KG1 (cell line): ENCODE measurements around the gene KIF21B.
A peak's percentile ranks its signal among the peaks of the same experiment; 100 is the strongest.

Source experiments
- DNase-seq: peaks from one replicate; lab custom pipeline; 2025; lab: John Stamatoyannopoulos, UW

KIF21B gene, protein sequence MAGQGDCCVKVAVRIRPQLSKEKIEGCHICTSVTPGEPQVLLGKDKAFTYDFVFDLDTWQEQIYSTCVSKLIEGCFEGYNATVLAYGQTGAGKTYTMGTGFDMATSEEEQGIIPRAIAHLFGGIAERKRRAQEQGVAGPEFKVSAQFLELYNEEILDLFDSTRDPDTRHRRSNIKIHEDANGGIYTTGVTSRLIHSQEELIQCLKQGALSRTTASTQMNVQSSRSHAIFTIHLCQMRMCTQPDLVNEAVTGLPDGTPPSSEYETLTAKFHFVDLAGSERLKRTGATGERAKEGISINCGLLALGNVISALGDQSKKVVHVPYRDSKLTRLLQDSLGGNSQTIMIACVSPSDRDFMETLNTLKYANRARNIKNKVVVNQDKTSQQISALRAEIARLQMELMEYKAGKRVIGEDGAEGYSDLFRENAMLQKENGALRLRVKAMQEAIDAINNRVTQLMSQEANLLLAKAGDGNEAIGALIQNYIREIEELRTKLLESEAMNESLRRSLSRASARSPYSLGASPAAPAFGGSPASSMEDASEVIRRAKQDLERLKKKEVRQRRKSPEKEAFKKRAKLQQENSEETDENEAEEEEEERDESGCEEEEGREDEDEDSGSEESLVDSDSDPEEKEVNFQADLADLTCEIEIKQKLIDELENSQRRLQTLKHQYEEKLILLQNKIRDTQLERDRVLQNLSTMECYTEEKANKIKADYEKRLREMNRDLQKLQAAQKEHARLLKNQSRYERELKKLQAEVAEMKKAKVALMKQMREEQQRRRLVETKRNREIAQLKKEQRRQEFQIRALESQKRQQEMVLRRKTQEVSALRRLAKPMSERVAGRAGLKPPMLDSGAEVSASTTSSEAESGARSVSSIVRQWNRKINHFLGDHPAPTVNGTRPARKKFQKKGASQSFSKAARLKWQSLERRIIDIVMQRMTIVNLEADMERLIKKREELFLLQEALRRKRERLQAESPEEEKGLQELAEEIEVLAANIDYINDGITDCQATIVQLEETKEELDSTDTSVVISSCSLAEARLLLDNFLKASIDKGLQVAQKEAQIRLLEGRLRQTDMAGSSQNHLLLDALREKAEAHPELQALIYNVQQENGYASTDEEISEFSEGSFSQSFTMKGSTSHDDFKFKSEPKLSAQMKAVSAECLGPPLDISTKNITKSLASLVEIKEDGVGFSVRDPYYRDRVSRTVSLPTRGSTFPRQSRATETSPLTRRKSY (N-terminal part only)

DNA sequence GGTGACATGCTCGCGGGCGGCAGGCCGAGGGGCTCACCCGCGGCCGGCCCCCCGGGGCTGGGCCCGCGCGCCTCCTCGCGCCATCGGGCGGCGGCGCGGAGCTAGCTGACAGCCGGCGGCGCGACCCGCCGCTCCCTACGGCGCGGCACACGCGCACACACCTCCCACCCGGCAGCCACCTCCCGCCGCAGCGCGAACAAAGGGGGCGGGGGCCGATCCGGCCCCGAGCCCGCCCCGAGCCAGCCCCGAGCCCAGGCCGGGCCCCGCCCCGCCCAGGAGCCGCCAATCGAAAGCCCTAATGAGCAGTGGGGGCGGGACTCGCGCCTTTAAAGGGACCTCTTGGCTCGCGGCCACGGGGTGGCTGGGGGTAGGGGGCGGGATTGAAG is at the start of gene KIF21B:
TSS of gene KIF21B (minus strand) at position 198 of the 386 bp plus-strand sequence. CDS start 331 bp downstream, outside the sequence.
- peak; percentile 79 for DNase-seq

DNA sequence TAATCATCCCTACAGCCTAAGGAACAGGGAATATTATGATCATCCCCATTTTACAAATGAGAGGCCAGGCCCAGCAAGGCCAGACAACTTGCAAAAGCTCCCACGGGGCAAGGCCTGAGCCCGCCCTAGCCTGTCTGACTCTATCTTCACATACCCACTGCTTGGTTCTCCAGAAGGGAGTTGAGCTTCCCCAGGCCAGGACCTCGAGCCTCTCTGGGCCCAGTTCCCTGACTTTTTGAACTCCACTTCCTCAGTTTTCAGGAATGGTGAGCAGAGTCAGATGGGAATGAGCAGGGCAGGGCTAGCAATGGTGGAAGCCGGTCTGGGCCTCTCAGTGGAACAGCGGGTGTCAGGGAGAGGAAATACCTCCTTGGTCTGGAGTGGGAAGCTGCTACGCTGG is 49.4 kb upstream of the KIF21B start:
- DNase-seq = no peak

DNA sequence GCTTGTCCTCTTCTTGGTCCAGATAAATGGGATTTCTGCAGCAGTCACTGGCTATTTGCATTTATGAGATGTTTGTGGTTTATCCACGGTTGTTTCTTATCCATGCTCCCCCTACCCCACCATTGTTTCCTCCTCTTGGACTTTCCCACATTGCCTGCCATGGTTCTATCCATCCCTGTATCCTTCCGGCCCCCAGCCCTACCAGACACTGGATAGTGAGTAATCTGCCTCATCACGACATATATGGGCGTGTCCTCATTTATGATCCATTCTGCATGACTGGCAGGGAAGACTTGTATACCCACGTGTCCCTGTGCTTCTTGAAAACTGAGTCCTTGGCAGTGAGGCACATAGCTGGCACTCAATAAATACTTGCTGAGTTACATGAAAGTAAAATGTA is 48.6 kb upstream of the KIF21B start:
- DNase-seq = no peak

DNA sequence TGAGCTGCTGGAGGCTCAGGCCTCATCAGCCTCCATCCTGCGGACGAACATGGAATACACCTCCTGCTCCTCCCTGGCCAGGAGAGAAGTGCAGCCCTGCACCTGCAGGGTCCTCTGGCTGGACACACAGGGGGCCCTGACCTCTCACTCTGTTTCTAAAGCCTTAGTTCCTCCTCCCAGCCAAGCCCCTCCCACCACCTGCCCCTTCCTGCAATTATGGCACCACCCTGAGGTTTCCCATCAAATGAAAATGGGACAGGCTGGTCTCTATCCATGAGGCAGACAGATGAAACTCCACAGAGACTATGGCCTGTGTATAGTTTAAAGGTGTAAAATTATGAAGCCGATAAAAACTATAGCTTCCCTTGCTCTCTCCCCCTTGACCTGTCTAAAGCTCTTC is 46.1 kb upstream of the KIF21B start:
- DNase-seq = no peak

DNA sequence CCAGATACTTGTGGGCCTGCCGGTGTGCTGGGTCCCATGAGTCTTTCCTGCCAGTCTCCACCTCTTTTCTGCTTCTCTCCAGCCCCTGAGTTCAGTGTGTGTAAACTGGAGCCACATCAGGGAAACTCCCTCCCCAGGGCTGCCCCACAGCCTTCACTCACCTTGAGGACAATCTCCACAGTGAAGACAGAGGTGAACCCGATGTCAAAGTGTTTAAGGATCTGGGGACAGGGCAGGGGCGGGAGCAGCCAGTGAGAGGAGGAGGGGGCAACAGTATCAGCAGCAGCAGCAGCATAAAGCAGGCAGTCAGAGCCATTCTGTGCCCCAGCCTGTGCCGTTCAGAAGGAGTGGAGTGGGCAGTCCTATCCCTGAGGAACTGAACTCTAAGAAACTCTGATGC is 45.5 kb upstream of the KIF21B start:
- DNase-seq = no peak

DNA sequence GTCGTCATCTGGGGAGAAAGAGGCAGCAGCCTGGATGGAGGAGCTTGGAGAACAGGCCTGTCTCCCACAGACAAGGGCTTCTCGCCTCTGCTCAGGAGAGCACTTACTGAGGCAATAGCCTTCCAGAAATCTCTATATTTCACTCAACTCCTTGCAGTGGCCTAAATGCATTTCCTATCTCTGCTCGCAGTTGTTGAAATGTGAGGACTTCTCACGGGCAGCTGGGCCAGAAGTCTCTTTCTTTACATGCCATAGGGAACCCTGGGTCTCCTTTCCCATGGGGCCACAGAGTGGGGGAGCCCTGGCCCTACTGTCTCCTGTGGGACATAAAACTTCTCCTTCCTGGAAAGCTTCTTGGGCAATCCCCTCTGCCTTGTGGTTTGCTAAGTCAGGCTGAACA is 43.5 kb upstream of the KIF21B start:
- DNase-seq = no peak

DNA sequence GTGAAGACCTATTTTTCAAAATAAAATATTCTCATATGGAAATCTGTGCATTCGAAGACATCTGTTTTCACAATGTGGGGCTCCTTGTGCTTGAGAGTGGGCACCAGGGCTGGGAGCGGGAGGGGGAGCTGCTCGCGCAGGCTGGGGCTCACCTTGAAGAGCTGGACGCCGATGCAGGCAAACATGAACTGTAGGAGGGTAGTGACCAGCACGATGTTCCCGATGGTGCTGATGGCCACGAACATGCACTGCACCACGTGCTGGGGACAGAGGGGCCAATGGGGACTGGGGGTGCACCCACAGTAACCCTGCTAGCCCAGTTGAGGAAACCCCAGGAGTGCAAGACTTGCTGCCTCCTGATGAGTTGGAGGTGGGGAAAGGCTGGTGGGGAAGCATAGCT is 42.2 kb upstream of the KIF21B start:
- DNase-seq = no peak

DNA sequence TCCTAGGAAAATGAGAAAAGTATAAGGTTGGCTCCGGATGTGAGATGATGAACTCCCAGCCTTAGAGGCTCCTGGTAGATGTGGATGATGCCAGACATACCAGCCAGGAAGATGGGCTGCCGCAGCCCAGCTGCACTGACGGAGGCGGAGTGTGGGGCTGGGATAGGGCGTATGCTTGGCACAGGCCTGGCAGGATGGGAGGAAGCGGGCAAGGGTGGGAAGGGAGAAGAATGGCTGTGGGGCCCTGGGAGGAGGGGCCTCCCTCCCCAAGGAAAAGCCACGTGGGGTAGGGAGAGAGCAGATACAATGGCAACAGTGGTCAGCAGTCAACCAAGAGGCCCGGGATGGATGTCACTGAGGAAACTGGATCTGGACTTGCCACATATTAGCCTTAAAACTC is 41.3 kb upstream of the KIF21B start:
- DNase-seq = no peak

DNA sequence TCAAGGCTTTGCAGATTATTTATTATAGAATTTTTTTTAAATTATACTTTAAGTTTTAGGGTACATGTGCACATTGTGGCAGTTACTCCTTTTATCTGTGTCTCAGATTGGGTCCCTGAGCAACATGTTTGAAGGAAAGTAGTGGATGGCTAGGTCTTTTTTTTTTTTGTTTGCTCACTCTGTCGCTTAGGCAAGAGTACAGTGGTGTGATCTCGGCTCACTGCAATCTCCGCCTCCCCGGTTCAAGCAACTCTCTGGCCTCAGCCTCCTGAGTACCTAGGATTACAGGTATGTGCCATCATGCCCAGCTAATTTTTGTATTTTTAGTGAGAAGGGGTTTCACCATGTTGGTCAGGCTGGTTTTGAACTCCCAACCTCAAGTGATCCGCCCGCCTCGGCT is 39.6 kb upstream of the KIF21B start:
- no peak for DNase-seq

DNA sequence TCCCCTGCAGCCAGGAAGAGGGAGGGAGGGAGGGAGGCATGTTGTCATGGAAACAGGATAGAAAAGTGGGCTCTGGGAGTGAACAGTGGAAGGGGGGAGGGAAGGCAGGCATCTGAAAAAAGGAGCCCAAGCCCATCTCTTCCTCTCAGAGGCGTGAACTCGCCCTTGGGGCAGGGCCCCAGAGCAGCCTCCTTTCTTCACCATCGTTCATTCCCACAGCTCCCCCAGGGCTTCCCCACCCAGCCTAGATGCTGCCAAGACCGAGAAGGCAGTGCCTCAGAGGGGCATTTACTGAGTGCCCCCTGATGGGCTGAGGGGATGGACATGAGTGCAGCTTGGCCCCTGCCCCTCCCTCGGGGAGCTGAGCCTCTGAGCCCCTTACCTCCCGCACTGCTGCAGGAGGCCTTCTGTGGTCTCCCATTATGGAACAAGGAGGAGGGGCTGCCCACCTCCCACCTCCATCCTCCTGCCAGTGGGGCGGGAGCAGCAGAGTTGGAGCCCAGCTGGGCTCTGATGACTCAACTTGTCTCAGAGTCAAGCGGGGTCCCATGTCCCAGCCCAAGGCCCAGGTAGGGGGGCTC is 39.1 kb upstream of the KIF21B start:
- DNase-seq = no peak

DNA sequence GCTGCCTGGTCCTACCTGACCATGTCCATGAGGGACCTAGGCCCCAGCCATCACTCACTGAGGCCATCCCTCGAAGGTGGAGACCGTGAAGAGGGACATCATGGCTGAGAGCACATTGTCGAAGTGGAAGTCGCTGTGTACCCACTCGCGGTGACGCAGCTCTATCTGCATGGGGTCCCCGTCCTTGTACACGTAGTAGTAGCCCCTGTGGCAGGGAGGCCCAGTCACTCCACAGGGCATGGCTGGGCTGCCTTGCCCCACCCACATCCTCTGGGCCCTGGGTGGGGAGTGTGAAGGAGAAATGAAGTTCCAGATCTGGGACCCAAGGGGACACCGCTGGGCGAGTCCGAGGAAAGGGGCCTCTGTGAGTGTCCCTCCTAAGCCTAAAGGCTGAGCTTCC is 38.4 kb upstream of the KIF21B start:
- DNase-seq = no peak

DNA sequence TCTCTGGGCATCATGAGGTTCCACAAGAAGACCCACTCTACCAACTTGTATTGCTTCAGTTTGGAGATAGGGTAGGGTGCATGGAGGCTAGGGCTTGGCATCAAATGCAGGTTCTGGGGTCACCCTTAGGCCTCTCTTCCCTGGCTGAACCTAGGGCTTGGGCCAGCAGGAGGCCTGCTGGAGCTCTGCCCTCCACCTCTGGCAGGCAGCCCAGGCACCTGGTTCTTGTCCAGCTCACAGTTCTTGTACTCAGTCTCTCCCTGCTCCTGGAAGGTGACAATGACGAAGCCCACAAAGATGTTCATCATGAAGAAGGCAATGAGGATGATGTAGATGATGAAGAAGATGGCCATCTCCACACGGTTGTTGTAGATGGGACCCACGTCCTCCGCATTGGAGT is 37.5 kb upstream of the KIF21B start:
- DNase-seq = no peak

DNA sequence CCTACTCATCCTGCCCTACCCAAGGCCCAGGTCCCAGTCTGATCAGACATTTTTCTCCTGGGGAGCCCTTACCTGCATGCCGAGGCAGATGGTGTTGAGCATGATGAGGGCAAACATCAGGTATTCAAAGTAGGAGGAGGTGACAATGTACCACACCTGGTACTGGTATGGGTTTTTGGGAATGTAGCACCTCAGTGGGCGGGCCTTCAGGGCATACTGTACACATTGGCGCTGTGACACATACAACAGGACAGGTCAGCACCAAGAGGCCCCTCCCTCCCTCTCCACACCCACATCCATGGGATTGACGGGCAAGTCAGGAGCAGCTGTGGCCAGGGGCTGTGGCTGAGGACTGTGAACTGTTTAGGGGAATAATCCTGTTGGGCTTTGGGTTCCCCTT is 37.1 kb upstream of the KIF21B start:
- DNase-seq = no peak

DNA sequence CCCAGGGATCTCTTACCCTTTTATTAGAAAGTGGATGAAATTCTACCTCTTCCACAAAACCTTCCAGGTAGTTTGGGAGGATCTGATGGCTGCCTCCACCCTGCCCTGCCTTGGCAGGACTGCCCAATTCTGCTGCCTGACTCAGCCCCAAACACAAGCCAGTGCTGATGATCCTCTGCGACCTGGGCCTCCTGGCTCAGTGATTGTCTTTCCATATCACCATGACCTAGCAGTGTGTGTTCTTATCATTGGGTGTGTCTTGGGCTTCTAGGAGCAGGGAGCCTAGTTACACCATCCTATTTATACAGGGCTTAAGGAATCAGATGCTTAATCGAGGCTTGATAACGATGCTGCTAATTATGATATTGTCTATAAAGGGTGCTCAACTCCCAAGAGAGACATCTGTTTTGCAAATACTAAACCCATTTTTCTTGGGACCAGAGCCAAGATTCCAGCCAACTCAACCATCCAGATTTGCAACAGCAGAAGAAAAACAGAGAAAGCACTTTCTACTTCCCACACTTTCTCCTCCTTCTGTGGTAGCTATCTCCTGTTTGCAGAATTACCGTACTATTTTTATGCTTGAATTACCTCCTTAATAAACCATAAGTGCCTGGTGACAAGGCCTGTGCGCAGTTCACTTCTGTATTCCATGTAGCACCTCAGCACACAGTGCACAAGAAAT is 36.5 kb upstream of the KIF21B start:
- DNase-seq = no peak

DNA sequence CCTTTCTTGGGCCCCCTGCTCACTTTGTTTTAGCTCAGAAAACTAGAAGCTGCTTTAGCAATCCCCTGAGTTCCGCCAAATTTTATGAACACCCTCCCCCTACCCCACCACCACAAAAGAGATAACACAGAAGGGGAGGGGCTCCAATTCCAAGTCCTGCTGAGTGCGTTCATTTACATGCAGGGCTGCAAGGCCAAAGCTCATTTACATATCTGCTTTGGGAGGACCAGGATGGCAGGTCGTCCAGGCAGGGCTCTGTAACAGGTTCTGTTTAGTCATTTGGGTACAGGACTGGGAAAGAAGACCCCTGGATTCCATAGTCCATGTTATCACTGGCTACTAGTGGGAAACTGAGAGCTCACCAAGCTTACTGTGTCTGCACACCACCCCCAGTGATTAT is 35.9 kb upstream of the KIF21B start:
- DNase-seq = no peak

DNA sequence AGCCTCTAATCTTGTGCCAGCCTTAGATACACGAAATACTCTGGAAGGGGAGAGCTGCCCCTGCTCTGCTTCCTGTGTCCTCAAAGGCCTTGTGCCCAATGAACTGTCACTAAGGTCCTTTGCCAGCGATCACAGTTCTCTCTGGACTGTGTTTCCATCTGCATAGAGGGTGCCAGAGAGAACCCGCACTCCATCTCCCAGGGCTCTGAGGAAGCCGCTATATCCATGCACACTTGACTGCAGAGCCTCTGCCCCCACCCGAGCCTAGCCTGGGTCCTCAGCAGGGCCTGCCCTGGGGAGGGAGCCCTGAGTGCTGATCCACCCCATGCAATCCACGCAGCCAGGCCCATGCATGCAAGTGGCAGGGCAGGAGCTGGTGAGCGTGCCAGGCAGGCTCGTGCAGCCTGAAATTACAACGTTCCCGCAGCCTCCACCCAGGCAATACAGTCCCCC is 30.6 kb upstream of the KIF21B start:
- no peak for DNase-seq

DNA sequence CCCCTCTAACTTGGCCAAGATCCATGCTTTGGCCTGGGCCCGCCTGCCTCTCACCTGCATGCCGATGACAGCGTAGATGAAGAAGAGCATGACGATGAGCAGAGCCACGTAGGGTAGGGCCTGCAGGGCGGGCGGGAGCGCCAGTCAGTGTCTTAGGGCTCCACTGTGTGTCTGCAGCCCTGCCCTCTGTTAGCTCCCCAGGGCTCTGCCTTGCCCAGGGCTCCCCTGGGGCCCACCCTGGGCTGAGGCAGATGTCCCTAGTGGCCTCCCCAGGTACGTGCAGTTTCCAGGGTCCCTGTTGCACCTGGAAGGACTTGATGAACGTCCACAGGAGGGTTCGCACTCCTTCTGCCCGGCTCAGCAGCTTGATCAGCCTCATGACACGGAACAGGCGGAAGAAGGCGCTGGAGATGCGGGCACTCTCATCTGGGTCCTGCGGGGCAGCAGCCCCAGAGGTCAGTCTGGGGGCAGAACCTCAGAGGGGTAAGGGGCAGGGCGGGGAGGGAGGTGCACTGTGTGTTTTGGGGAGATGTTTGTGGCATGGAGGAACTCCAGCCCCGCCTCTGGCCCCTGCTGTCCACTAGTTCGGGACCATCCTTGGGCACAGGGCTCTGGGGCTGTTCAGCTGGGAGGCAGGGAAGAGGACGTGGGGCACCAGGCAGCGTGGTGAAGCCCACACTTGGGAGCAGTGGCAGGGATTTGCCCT is 29.8 kb upstream of the KIF21B start:
- DNase-seq = no peak

DNA sequence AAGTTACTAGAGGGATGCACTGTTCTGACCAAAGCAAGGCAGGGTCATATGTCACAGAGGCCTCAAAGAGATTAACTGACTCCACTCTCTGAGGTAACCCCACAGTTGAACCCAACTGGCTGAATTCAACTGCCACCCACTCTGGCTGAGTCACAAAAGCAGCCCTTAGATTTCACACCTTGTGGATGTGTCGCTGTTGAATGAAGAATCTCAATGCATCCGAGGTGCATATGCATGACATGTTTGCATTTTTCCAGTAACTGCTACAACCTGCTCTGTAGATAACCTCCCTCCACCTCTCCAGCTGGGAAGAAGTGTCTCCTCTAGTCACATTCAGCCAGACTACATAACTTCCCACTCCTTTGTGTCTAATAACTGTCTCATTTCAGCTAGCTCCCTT is 27.9 kb upstream of the KIF21B start:
- no peak for DNase-seq

DNA sequence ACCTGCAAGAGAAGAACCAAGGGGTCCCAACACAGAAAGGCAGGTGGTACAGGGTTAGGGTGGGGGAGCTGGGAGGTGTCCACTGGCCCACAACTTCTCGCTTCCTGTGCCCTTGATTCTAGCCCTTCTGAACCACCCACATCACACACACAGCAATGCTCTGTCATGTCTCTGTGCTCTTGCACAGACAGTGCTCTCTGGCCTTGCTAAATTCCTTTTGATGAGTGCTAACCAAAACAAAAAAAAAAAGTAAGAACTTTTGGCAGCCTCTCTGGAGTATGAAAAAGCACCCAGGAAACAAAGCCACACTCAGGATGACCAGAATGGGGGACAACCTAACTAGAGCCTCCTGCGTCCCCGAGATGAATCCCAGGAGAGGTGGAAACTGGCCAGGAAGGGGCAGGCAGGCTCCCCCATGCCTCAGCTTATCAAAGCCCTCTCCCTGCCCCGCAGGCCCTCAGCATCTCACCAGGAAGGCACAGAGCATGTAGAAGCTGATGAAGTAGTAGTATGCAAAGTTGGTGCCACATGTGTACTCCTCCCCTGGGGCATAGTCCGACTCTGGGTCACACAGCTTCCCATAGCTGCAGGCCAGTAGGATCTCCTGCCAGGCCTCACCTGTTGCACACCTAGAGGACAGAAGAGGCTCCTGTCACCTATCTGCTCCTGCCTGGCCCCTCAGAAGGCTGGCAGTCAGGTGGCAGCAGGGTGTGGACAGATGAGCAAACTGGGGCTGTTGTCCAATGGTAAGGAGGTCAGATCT is 27.2 kb upstream of the KIF21B start:
- DNase-seq = no peak

DNA sequence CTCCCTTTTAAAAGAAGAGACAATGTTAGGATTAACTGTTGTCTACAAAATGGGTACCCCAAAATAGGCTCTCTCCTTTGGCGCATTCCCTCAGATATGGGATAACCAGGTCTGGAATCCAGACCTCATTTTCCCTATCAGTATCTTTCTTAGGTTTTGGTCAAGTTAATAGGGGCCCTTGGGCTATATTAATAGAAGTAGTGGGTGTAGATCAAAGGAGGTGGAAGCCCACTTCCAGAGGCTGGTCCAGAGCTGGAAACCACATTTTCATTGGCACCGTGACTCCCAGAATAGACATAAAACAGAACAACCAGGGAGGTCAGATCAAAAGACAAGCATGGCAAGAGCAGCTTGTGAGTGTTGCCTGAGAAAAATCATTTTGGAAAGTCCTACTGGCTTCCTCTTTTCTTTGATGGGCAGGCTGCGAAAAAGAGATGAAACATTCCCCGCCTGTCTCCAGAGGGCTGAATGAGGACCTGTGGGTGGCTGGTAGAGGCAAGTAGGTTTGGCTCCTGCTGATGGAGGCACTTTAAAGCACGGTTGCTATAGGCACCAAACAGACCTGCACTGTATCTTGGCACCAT is 25.8 kb upstream of the KIF21B start:
- DNase-seq = no peak
